Glomerular visceral epithelial cell (primary cell): Measurements from ENCODE around the gene METRN.
A peak's percentile ranks its signal among the peaks of the same experiment; 100 is the strongest.
"Not testable (repeated sequence)": the region's sequence is repeated elsewhere in the genome, so short reads cannot be mapped to it uniquely, and the experiment has no call there.

Experiments
- DNase-seq: peaks from one replicate; pipeline ENCODE4 v3.0.0-alpha.2; 2016; ENCODE audit errors: extremely low spot score

Gene METRN

GRCh38 chr16:691242-691641, 23.7 kb upstream of the METRN start:
- DNase-seq, result not testable (repeated sequence)

- DNase-seq, result no peak
These were observed 22.4 kb upstream of the METRN start for GRCh38 chr16:692356-693108.

- no peak for DNase-seq
These were observed 21.6 kb upstream of the METRN start for GRCh38 chr16:693364-693763.

GRCh38 chr16:693766-694165, 21.2 kb upstream of the METRN start:
- DNase-seq, result no peak

GRCh38 chr16:694187-694862, 20.6 kb upstream of the METRN start:
- no peak for DNase-seq

GRCh38 chr16:694863-695354, 20.0 kb upstream of the METRN start:
- DNase-seq, result no peak

GRCh38 chr16:695355-696089, 19.4 kb upstream of the METRN start:
- peak; percentile 42 for DNase-seq

- DNase-seq, result no peak
These were observed 15.8 kb upstream of the METRN start for GRCh38 chr16:698911-699671.

- no peak for DNase-seq
These were observed 14.0 kb upstream of the METRN start for GRCh38 chr16:700684-701584.

- no peak for DNase-seq
These were observed 12.6 kb upstream of the METRN start for GRCh38 chr16:702341-702740.

GRCh38 chr16:703406-703805, 11.5 kb upstream of the METRN start:
- no peak for DNase-seq

- no peak for DNase-seq
These were observed 10.9 kb upstream of the METRN start for GRCh38 chr16:704047-704446.

- DNase-seq, result no peak
These were observed 10.2 kb upstream of the METRN start for GRCh38 chr16:704552-705380.

- no peak for DNase-seq
These were observed 9.3 kb upstream of the METRN start, which contains the start of gene FBXL16 for GRCh38 chr16:705431-706188. Gene FBXL16, minus strand, starts transcription at chr16:705801. Its CDS starts 8,396 bp downstream, at chr16:697405.

- no peak for DNase-seq
These were observed 8.5 kb upstream of the METRN start for GRCh38 chr16:706189-707061.

GRCh38 chr16:707062-707538, 7.8 kb upstream of the METRN start:
- no peak for DNase-seq

- DNase-seq, result no peak
These were observed 6.9 kb upstream of the METRN start for GRCh38 chr16:708019-708418.

- DNase-seq, result no peak
These were observed 6.0 kb upstream of the METRN start for GRCh38 chr16:708959-709358.
